Spleen (tissue), 11 donors: ENCODE data around the gene GRIK4. TPM values are rescaled to one million over a fixed set of nuclear protein-coding genes. Genes with fewer than 3 reads are reported as not detected.

ENCODE experiments used
- DNase-seq: peaks from one replicate; pipeline ENCODE4 v3.0.0-alpha.2; 2020
- H3K27ac ChIP-seq, 8 donors: fragments of 200-600 bp; sonication (generic) in 7 of 8; 1 replicate in 4 of 8; 2 replicates in 4 of 8; pipeline versions ENCODE4 v1.5.0 to v1.8.0; 2016 to 2021; ENCODE audit warnings: inconsistent platforms in 4 of 8, mild to moderate bottlenecking in 4 of 8, moderate library complexity in 1 of 8
- H3K27me3 ChIP-seq, 7 donors: fragments of 200-600 bp; sonication (generic) in 6 of 7; replicated peaks in 1 of 7; 1 replicate in 4 of 7; 2 replicates in 3 of 7; pipeline versions ENCODE4 v1.5.0 to v1.8.0; 2016 to 2021; ENCODE audit warnings: inconsistent platforms in 3 of 7, mild to moderate bottlenecking in 1 of 7
- H3K36me3 ChIP-seq, 6 donors: fragments of 200-600 bp; sonication (generic) in 5 of 6; 1 replicate in 4 of 6; 2 replicates in 2 of 6; pipeline versions ENCODE4 v1.5.0 to v1.8.0; 2016 to 2021; ENCODE audit warnings: inconsistent platforms in 2 of 6
- H3K4me1 ChIP-seq, 6 donors: fragments of 200-600 bp; sonication (generic) in 5 of 6; 1 replicate in 3 of 6; 2 replicates in 3 of 6; pipeline versions ENCODE4 v1.5.0 to v1.8.0; 2016 to 2021; ENCODE audit warnings: inconsistent platforms in 3 of 6
- H3K4me3 ChIP-seq, 8 donors: fragments of 200-600 bp; sonication (generic) in 7 of 8; 1 replicate in 4 of 8; 2 replicates in 4 of 8; pipeline versions ENCODE4 v1.5.0 to v1.8.0; 2016 to 2021; ENCODE audit warnings: inconsistent platforms in 4 of 8, mild to moderate bottlenecking in 4 of 8, moderate library complexity in 2 of 8
- H3K9me3 ChIP-seq, 8 donors: fragments of 200-600 bp; sonication (generic) in 7 of 8; 1 replicate in 4 of 8; 2 replicates in 4 of 8; pipeline versions ENCODE4 v1.5.0 to v1.8.0; 2016 to 2021; ENCODE audit warnings: inconsistent platforms in 4 of 8
- CTCF ChIP-seq, 11 experiments: fragments of 200-600 bp in 7 of 11; fragments of 450-650 bp in 4 of 11; sonication (generic) in 4 of 11; IDR thresholded peaks in 8 of 11; conservative IDR thresholded peaks in 3 of 11; 1 replicate in 7 of 11; 2 replicates in 4 of 11; pipeline versions ENCODE4 v1.4.0 to v1.8.0; 2016 to 2021; ENCODE audit warnings: antibody characterized with exemption in 11 of 11, inconsistent platforms in 4 of 11, mild to moderate bottlenecking in 1 of 11
- POLR2A ChIP-seq, 3 donors: fragments of 450-650 bp; IDR thresholded peaks; one replicate each; pipeline ENCODE4 v1.5.1; 2017; ENCODE audit warnings: antibody characterized with exemption in 3 of 3, mild to moderate bottlenecking in 1 of 3
- POLR2AphosphoS5 ChIP-seq, 3 donors: sonication (generic); formaldehyde crosslinking; IDR thresholded peaks; one replicate each; pipeline ENCODE4 v1.5.1; 2017; ENCODE audit warnings: antibody characterized with exemption in 3 of 3
- WGBS, 5 donors: extraction: QIAGEN DNeasy Blood & Tissue Kit in 3 of 5; methylation state at CpG; one replicate each; pipeline versions ENCODE4 v1.1.5 to v1.1.7; 2013 to 2018; 5-methylcytosine and 5-hydroxymethylcytosine counted together
- intact Hi-C: fragments of 100-400 bp; cut with DNase I; formaldehyde crosslinking; loops from one replicate; pipeline ENCODE4 v1.15.0; 2023; ENCODE audit warnings: low total_unique reads
- polyA plus RNA-seq, 3 donors: library from polyadenylated mRNA; stranded (reverse); fragments of 200-250 nt; gene quantifications; one replicate each; pipeline ENCODE4 v1.2.1, GENCODE V29; 2013
- total RNA-seq, 7 donors: library from RNA; depleted of rRNA in 3 of 7; stranded (reverse); fragments of >200 nt in 3 of 7; fragmentation: NEBNext Ultra II Directional in 4 of 7; extraction: Animal tissue kit (Norgen Biotek cat#: 25700) in 4 of 7; gene quantifications; one replicate each; pipeline versions ENCODE4 v1.1.0 to v1.2.1, GENCODE V29; 2016 to 2021
- donor health status: healthy with polysubstance abuse.
- donor health status: DM: no; HTN: no; CAD: no; lungs with moderate emphysema.
- donor health status: DM: no; HTN: no; CAD: no.
- donor health status: Bipolar disorder and iron deficiency.
- donor health status: healthy.
- donor health status: DM: no; HTN: no; CAD: no.
- donor health status: DM: yes; HTN: yes; CAD: no.

The GRIK4 gene
- total and polyA plus RNA-seq, 10 donors = 0.04 to 2.4 (median 0.59) TPM

GRCh38 chr11:120867988-120868387 lies 356.4 kb downstream of the GRIK4 start:
- TF ChIP-seq POLR2A (IDR thresholded peaks at IDR 0.05) (no peak), POLR2AphosphoS5 (IDR thresholded peaks at IDR 0.05) (no peak), CTCF (IDR thresholded peaks at IDR 0.05 in 8 of 11, conservative IDR thresholded peaks at IDR 0.05 in 3 of 11) (no peak)
- Histone ChIP-seq H3K4me3 (no peak overlapping the region), H3K36me3 (no peaks in the 10 kb centered on the region), H3K4me1 (no peaks in the 10 kb centered on the region), H3K27ac (no peak overlapping the region), H3K9me3 (no peaks in the 10 kb centered on the region), H3K27me3 (peaks cover 0 to 59% (median 0%) of the 10 kb centered on the region in 7 donors)
- DNase-seq = no peak
- intact Hi-C loops = no loop called here
- 62 to 85% (median 74%) methylated on average over 3 of the region's 3 CpGs for WGBS, 5 donors

DNA sequence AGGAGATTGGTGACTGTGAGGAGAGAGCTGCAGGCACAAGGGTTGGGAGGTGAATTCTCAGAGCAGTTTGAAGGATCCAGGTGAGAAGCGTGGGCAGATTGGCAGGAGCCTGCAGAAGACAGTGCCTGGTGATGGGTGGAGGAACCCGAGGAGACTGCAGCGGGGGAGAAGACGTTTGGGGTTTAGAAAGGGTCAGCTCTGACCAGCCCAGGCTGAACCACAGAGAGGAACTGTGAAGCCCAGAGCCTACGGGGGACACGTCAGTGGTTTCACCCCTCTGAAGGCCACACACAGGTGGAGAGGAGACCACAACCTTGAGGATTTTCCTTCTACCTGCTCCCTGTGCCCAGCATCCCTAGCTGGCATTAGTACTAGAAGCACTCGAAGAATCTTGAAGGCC lies 357.5 kb downstream of the GRIK4 start:
- 63 to 73% (median 69%) methylated on average over 7 of the region's 7 CpGs for whole genome bisulfite sequencing, 5 donors
- TF ChIP-seq CTCF (IDR thresholded peaks at IDR 0.05 in 8 of 11, conservative IDR thresholded peaks at IDR 0.05 in 3 of 11) = no peak
- no peak for TF ChIP-seq POLR2A (IDR thresholded peaks at IDR 0.05)

GRCh38 chr11:120869516-120870011 lies 358.0 kb downstream of the GRIK4 start:
- 29 to 44% (median 33%) methylated on average over 11 of the region's 11 CpGs for WGBS, 5 donors
- intact Hi-C loops = no loop called here
- DNase-seq = no peak
- H3K36me3 ChIP-seq = no peaks in the 10 kb centered on the region
- no peaks in the 10 kb centered on the region for H3K9me3 ChIP-seq
- peaks cover 0 to 69% (median 0%) of the 10 kb centered on the region in 7 donors for H3K27me3 ChIP-seq
- no peaks in the 10 kb centered on the region for H3K4me1 ChIP-seq
- no peak overlapping the region for H3K27ac ChIP-seq
- H3K4me3 ChIP-seq = no peak overlapping the region
- TF ChIP-seq CTCF (IDR thresholded peaks at IDR 0.05 in 8 of 11, conservative IDR thresholded peaks at IDR 0.05 in 3 of 11) = no peak
- TF ChIP-seq POLR2AphosphoS5 (IDR thresholded peaks at IDR 0.05) = no peak
- no peak for TF ChIP-seq POLR2A (IDR thresholded peaks at IDR 0.05)

More for the DNA sequence above, 357.5 kb downstream of the GRIK4 start:
- Histone ChIP-seq H3K4me1 (no peaks in the 10 kb centered on the region), H3K9me3 (no peaks in the 10 kb centered on the region), H3K27ac (no peak overlapping the region), H3K4me3 (no peak overlapping the region), H3K27me3 (peaks cover 0 to 65% (median 0%) of the 10 kb centered on the region in 7 donors), H3K36me3 (no peaks in the 10 kb centered on the region)
- intact Hi-C loops = no loop called here
- no peak for DNase-seq

GRCh38 chr11:120871194-120871593 lies 359.6 kb downstream of the GRIK4 start:
- Histone ChIP-seq H3K4me1 (no peaks in the 10 kb centered on the region), H3K27me3 (peaks cover 0 to 65% (median 0%) of the 10 kb centered on the region in 7 donors), H3K4me3 (no peak overlapping the region), H3K27ac (no peak overlapping the region), H3K9me3 (no peaks in the 10 kb centered on the region), H3K36me3 (no peaks in the 10 kb centered on the region)
- TF ChIP-seq POLR2AphosphoS5 (IDR thresholded peaks at IDR 0.05) = no peak
- TF ChIP-seq CTCF (IDR thresholded peaks at IDR 0.05 in 8 of 11, conservative IDR thresholded peaks at IDR 0.05 in 3 of 11) = no peak
- no peak for TF ChIP-seq POLR2A (IDR thresholded peaks at IDR 0.05)
- intact Hi-C loops = no loop called here
- 65 to 87% (median 75%) methylated on average over 6 of the region's 6 CpGs for WGBS, 5 donors
- no peak for DNase-seq
